ENCODE data around the gene APMAP.

The APMAP gene

GRCh38 chr20:25024171-25024570 lies 31.6 kb upstream of the APMAP start:
- no peak for DNase-seq

DNA sequence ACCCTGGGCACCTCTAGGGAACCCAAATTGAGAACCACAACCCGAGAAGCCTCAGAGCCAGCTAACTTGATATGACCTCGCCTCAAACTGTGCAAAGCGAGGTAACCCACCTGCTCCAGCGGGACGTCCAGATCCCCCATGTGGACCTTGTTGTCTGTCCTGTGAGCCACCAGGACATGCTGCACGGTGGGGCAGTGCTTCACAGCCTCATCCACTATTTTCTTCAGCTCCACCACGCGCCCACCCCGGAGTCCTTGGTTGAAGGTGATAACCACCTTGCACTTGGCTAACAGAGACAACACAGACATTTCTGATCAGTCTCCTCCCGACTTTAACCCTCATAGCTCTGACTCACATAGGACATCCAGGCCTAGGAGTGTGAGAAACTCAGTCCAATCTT lies 30.8 kb upstream of the APMAP start:
- DNase-seq = no peak

- no peak for DNase-seq
Measured at GRCh38 chr20:25022680-25023079, 30.1 kb upstream of the APMAP start.

DNA sequence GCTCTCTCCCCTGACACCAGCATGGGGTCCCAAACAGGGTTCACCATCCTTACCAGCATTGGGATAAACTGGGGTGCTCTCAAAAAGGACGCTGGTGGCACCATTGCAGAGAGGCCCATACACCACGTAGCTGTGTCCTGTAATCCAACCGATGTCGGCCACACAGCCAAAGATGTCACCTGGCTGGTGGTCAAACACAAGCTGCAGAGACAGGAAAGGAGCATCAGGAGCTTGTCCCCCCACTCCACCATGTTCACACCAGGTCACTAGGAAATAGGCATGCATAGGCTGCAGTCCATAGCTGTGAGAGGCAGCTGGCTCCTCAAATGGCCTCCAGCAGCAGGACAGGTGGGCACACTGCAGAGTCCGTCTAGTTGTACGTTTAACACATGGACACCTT lies 28.8 kb upstream of the APMAP start:
- DNase-seq = no peak

GRCh38 chr20:25020901-25021301 lies 28.4 kb upstream of the APMAP start:
- no peak for DNase-seq

GRCh38 chr20:25020345-25020744 lies 27.8 kb upstream of the APMAP start:
- no peak for DNase-seq

- no peak for DNase-seq
Measured at GRCh38 chr20:25019381-25020155, 27.0 kb upstream of the APMAP start.

DNA sequence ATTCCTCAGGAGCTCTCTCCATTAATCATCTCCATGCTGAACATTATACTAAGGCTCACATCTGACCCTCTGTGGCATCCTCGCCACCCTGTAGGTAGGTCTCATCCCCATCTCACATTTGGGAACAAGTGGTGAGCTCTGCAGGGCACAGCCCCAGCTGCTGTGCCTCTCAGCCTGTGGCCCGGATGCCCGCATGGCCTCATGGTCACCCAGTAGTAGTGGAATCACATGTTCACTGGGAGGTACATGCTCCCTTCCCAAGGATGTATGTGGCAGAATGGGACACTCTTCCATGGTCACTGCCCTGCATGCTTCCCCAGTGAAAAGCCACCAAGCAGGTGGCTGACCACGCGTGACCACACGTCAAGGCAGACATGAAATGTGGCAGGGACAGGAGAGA lies 26.3 kb upstream of the APMAP start:
- DNase-seq = no peak

GRCh38 chr20:25018425-25018824 lies 25.9 kb upstream of the APMAP start:
- DNase-seq = no peak

- no peak for DNase-seq
Measured at GRCh38 chr20:25017257-25017803, 24.8 kb upstream of the APMAP start.

DNA sequence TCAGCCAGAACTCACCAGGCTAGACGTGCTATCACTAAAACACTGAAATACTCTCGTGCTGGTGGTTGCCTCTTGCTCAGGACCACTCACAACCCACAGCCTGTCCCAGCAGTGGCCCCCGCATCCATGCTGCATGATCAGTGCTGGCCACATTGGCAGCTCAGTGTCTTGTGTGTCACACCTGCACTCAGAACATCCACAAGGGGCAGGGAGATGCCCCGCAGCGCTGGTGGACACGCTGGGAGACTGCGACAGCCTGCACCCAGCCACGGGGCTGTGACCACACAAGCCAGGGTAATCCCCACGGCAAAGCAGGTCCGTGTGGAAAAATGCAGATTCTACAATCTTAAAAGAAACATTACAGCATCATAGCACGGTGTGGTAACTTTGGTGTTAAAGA lies 23.9 kb upstream of the APMAP start:
- DNase-seq = no peak

GRCh38 chr20:25015986-25016385 lies 23.4 kb upstream of the APMAP start:
- DNase-seq = no peak

DNA sequence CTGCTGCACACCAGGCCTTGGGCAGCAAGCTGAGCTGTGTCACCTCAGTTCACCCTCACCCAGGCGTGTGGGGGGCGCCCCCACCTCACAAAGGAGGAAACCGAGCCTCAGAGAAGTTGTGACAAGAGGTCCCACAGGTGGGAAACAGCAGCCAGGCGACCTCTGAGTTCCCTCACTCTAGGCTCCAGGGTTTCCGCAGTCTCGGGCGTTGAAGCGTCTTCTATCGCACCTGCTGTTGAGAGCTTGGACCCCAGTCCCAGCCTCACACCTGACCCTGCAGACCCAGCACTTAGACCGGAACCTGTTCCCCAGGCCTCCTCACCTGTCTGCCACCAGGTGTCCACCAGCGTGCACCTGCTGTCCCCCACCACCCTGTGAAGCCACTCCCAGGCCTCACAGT lies 22.3 kb upstream of the APMAP start:
- DNase-seq = no peak

GRCh38 chr20:25013478-25014380 lies 21.2 kb upstream of the APMAP start:
- no peak for DNase-seq

DNA sequence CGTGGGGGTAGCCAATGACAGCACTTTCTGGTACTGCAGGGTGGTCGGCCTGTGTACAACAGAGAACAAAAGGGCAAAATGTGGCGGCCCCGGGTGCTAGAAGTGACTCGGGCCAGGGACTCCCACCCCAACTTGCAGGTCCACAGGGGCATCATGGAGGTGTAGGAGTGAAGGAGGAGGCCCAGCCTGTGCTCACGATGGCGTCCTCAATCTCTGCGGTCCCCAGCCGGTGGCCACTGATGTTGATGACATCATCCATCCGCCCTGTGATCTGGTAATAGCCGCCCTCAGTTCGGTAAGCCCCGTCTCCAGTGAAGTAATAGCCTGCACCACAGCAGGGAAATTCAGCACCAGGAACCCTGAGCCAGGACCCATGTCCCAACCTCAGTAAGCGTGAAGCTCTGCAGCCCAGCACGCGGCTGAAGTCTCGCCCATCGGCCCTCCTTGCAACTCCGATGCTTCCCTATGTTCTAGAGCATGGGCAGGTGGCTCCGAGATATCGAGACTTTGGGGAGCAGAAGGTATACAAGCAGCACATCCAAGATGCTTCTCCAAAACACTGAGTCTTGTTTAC lies 20.2 kb upstream of the APMAP start:
- no peak for DNase-seq

DNA sequence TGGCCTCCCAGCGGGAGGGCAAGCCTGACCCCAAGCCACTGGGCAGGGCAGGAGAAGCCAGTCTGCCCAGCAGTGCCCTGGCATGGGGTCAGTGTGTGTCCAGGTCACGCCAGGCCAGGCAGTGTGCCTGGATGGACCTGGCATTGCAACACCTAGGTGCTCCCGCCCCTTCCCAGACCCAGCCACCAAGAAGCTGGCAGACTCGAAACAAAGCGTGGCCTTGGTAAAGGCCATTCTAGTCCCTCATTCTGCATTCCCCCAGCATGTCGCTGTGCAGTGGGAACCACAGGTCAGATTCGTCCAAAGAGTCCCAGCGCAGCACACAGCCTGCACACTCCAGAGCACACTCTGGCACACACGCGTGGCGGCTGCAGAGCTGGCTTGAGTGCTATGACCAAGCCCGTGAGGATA lies 19.3 kb upstream of the APMAP start:
- DNase-seq = no peak

- DNase-seq = no peak
Measured at GRCh38 chr20:25011261-25011660, 18.7 kb upstream of the APMAP start.

- DNase-seq = no peak
Measured at GRCh38 chr20:25009218-25010145, 16.9 kb upstream of the APMAP start.

DNA sequence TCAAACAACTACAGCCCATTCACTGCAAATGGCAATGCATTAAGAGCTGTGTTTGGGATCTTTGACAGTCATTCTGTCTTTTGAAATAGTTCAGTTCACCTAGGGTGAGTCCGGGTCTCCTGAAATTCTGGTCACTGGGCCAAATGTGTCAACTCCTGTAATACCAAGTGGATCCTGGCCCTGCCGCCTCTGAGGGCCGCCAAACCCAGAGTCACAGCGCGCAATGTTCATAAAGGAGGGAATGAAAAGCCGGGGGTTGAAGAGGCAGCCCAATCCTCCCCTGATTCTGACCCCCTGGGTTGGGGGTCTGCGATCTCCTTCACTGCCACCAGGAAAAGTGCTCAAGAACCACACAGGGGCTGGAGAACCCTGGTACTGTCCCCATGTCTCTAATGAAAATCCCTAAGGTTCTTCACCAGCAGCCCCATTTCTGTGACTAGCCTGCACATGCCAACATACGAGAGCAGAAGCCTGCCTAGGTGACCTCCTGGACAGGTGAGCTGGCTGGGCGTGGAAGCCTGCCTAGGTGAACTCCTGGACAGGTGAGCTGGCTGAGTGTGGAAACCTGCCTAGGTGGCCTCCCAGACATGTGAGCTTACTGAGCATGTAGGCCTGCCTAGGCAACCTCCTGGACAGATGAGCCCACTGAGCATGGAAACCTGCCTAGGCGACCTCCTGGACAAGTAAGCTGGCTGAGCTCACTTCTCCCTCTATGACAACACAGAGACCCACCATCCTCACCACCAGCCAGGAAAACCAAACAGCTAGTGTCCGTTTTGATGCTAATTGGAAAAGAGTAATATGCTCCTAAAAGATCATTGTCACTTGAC lies 16.1 kb upstream of the APMAP start:
- DNase-seq = no peak

GRCh38 chr20:25007491-25008305 lies 15.1 kb upstream of the APMAP start:
- no peak for DNase-seq

Measured in stimulated activated CD8-positive, alpha-beta memory T cell treated with anti-CD3 and anti-CD28 coated beads, Interleukin-4, amount 100 ng/mL, for 48 hours (primary cell).